GM08714 (cell line): Measurements from ENCODE around the gene SKAP2.

Experiments
- H3K4me3 ChIP-seq: fragments of 200-500 bp; sonication (Bioruptor generic); 2 replicates; pipeline ENCODE4 v1.5.1; 2014; ENCODE audit warnings: mild to moderate bottlenecking, low read length, inconsistent platforms
- ZNF274 ChIP-seq: IDR thresholded peaks from 2 replicates; pipeline ENCODE4 v1.6.1; 2012; ENCODE audit warnings: mild to moderate bottlenecking, low read depth, low read length

SKAP2 gene

GRCh38 chr7:26686448-26686981 lies 177.9 kb downstream of the SKAP2 start:
- TF ChIP-seq ZNF274, result no peak
- H3K4me3 ChIP-seq, result no peak overlapping the region

- no peak for TF ChIP-seq ZNF274
- no peak overlapping the region for H3K4me3 ChIP-seq
These were observed 178.8 kb downstream of the SKAP2 start for GRCh38 chr7:26685606-26686005.

GRCh38 chr7:26684447-26684846 lies 179.9 kb downstream of the SKAP2 start:
- TF ChIP-seq ZNF274, result no peak
- H3K4me3 ChIP-seq, result no peak overlapping the region

GRCh38 chr7:26683277-26683676 lies 181.1 kb downstream of the SKAP2 start:
- TF ChIP-seq ZNF274, result no peak
- no peak overlapping the region for H3K4me3 ChIP-seq

GRCh38 chr7:26681819-26682418 lies 182.5 kb downstream of the SKAP2 start:
- H3K4me3 ChIP-seq, result no peak overlapping the region
- no peak for TF ChIP-seq ZNF274

GRCh38 chr7:26680587-26680986 lies 183.8 kb downstream of the SKAP2 start:
- H3K4me3 ChIP-seq, result no peak overlapping the region
- no peak for TF ChIP-seq ZNF274

- no peak overlapping the region for H3K4me3 ChIP-seq
- TF ChIP-seq ZNF274, result no peak
These were observed 189.1 kb downstream of the SKAP2 start for GRCh38 chr7:26675143-26675887.

GRCh38 chr7:26673858-26674257 lies 190.5 kb downstream of the SKAP2 start:
- no peak for TF ChIP-seq ZNF274
- H3K4me3 ChIP-seq, result no peak overlapping the region; the same call in 1 of the 2 replicates

- no peak overlapping the region for H3K4me3 ChIP-seq
- TF ChIP-seq ZNF274, result no peak
These were observed 191.1 kb downstream of the SKAP2 start for GRCh38 chr7:26673271-26673670.

GRCh38 chr7:26670841-26671240 lies 193.5 kb downstream of the SKAP2 start:
- TF ChIP-seq ZNF274, result no peak
- no peak overlapping the region for H3K4me3 ChIP-seq

GRCh38 chr7:26670290-26670689 lies 194.1 kb downstream of the SKAP2 start:
- TF ChIP-seq ZNF274, result no peak
- H3K4me3 ChIP-seq, result no peak overlapping the region

GRCh38 chr7:26668821-26669220 lies 195.6 kb downstream of the SKAP2 start:
- TF ChIP-seq ZNF274, result no peak
- no peak overlapping the region for H3K4me3 ChIP-seq

- no peak overlapping the region for H3K4me3 ChIP-seq
- no peak for TF ChIP-seq ZNF274
These were observed 196.8 kb downstream of the SKAP2 start for GRCh38 chr7:26667514-26668133.

GRCh38 chr7:26664735-26665416 lies 199.5 kb downstream of the SKAP2 start:
- no peak for TF ChIP-seq ZNF274
- no peak overlapping the region for H3K4me3 ChIP-seq
